Esophagus muscularis mucosa (tissue), 4 donors: ENCODE measurements around the gene TMEM217. TPM values are rescaled to one million over a fixed set of nuclear protein-coding genes. Genes with fewer than 3 reads are reported as not detected.

Experiments used
- DNase-seq: peaks from one replicate; pipeline ENCODE4 v3.0.0-alpha.2; 2017; ENCODE audit errors: extremely low spot score
- H3K27ac ChIP-seq, 4 donors: fragments of 200-600 bp; sonication (generic); replicated peaks in 1 of 4; 1 replicate in 3 of 4; 2 replicates in 1 of 4; pipeline ENCODE4 v1.5.1; 2016 to 2019; ENCODE audit warnings: mild to moderate bottlenecking in 1 of 4
- H3K27me3 ChIP-seq, 4 donors: fragments of 200-600 bp; sonication (generic); one replicate each; pipeline versions ENCODE4 v1.5.1 to v1.6.0; 2016 to 2019
- H3K36me3 ChIP-seq, 4 donors: fragments of 200-600 bp; sonication (generic); one replicate each; pipeline ENCODE4 v1.5.1; 2016 to 2019
- H3K4me1 ChIP-seq, 4 donors: fragments of 200-600 bp; sonication (generic); one replicate each; pipeline ENCODE4 v1.5.1; 2016 to 2019
- H3K4me3 ChIP-seq, 4 donors: fragments of 200-600 bp; sonication (generic); 1 replicate in 2 of 4; 2 replicates in 2 of 4; pipeline ENCODE4 v1.5.1; 2016 to 2019; ENCODE audit warnings: mild to moderate bottlenecking in 4 of 4, moderate library complexity in 1 of 4
- H3K9me3 ChIP-seq, 4 donors: fragments of 200-600 bp; sonication (generic); 1 replicate in 3 of 4; 2 replicates in 1 of 4; pipeline ENCODE4 v1.5.1; 2016 to 2019
- CTCF ChIP-seq, 3 experiments: fragments of 200-600 bp in 2 of 3; fragments of 450-650 bp in 1 of 3; sonication (generic) in 2 of 3; IDR thresholded peaks; one replicate each; pipeline ENCODE4 v1.5.1; 2017 to 2019; ENCODE audit warnings: antibody characterized with exemption in 3 of 3, mild to moderate bottlenecking in 2 of 3, moderate library complexity in 1 of 3
- EP300 ChIP-seq: sonication (generic); formaldehyde crosslinking; IDR thresholded peaks from one replicate; pipeline ENCODE4 v1.6.1; 2017; ENCODE audit warnings: antibody characterized with exemption
- POLR2A ChIP-seq: fragments of 450-650 bp; IDR thresholded peaks from one replicate; pipeline ENCODE4 v1.6.1; 2017; ENCODE audit warnings: antibody characterized with exemption, moderate library complexity, mild to moderate bottlenecking, low read depth
- POLR2AphosphoS5 ChIP-seq, 2 donors: sonication (generic); formaldehyde crosslinking; IDR thresholded peaks; one replicate each; pipeline ENCODE4 v1.6.1; 2017; ENCODE audit warnings: antibody characterized with exemption in 2 of 2
- whole genome bisulfite sequencing: methylation state at CpG from one replicate; pipeline ENCODE4 v1.1.5; 2018; 5-methylcytosine and 5-hydroxymethylcytosine counted together
- intact Hi-C: fragments of 100-400 bp; cut with DNase I; formaldehyde crosslinking; loops from one replicate; pipeline ENCODE4 v1.15.1; 2023
- total RNA-seq, 4 donors: library from RNA; depleted of rRNA; stranded (reverse); fragments of >200 nt; gene quantifications; one replicate each; pipeline versions ENCODE4 v1.1.0 to v1.2.1, GENCODE V29; 2016

Gene TMEM217
- total RNA-seq, 4 donors from 2014 or later: 0.26 to 0.99 (median 0.57) TPM; not detected in 1

GRCh38 chr6:37206622-37207021 is 51.3 kb downstream of the TMEM217 start:
- no peaks in the 10 kb centered on the region for H3K9me3 ChIP-seq
- H3K4me3 ChIP-seq: no peak overlapping the region
- no peaks in the 10 kb centered on the region for H3K36me3 ChIP-seq
- TF ChIP-seq EP300: no peak
- no peak for TF ChIP-seq POLR2A
- no peak for TF ChIP-seq POLR2AphosphoS5 (IDR thresholded peaks at IDR 0.05)
- TF ChIP-seq CTCF (IDR thresholded peaks at IDR 0.05): no peak
- no peak for DNase-seq
- H3K27ac ChIP-seq: no peak overlapping the region
- H3K27me3 ChIP-seq: no peaks in the 10 kb centered on the region
- WGBS: 94% methylated on average over 9 of the region's 9 CpGs
- H3K4me1 ChIP-seq: peaks cover 0 to 12% (median 7%) of the 10 kb centered on the region in 4 donors
- intact Hi-C loops: loop anchor here (10.0 kb wide), 1 partner anchor 432 kb away; no protein-coding TSS in a partner anchor

GRCh38 chr6:37205997-37206340 is 52.0 kb downstream of the TMEM217 start:
- Histone ChIP-seq H3K4me3 (no peak overlapping the region), H3K27me3 (no peaks in the 10 kb centered on the region), H3K36me3 (no peaks in the 10 kb centered on the region), H3K27ac (no peak overlapping the region), H3K9me3 (no peaks in the 10 kb centered on the region), H3K4me1 (peaks cover 0 to 12% (median 7%) of the 10 kb centered on the region in 4 donors)
- DNase-seq: no peak
- WGBS: 93% methylated on average over 4 of the region's 4 CpGs
- TF ChIP-seq POLR2AphosphoS5 (IDR thresholded peaks at IDR 0.05): no peak
- TF ChIP-seq CTCF (IDR thresholded peaks at IDR 0.05): no peak
- TF ChIP-seq POLR2A: no peak
- no peak for TF ChIP-seq EP300
- intact Hi-C loops: loop anchor here (10.0 kb wide), 1 partner anchor 431 kb away; no protein-coding TSS in a partner anchor

- Histone ChIP-seq H3K27me3 (no peaks in the 10 kb centered on the region), H3K36me3 (no peaks in the 10 kb centered on the region), H3K4me1 (peaks cover 0 to 8% (median 5%) of the 10 kb centered on the region in 4 donors), H3K27ac (no peak overlapping the region), H3K4me3 (no peak overlapping the region), H3K9me3 (no peaks in the 10 kb centered on the region)
- TF ChIP-seq POLR2AphosphoS5 (IDR thresholded peaks at IDR 0.05): no peak
- no peak for TF ChIP-seq POLR2A
- no peak for TF ChIP-seq CTCF (IDR thresholded peaks at IDR 0.05)
- no peak for TF ChIP-seq EP300
- DNase-seq: no peak
- WGBS: 71% methylated on average over 13 of the region's 13 CpGs
- intact Hi-C loops: loop anchor here (10.0 kb wide), 1 partner anchor 431 kb away; no protein-coding TSS in a partner anchor
Observed at GRCh38 chr6:37205175-37205996, 52.6 kb downstream of the TMEM217 start.

GRCh38 chr6:37204014-37204751 is 53.8 kb downstream of the TMEM217 start:
- no peaks in the 10 kb centered on the region for H3K27me3 ChIP-seq
- whole genome bisulfite sequencing: 70% methylated on average over 7 of the region's 7 CpGs
- H3K27ac ChIP-seq: no peak overlapping the region
- H3K4me1 ChIP-seq: peaks cover 0 to 3% (median 0%) of the 10 kb centered on the region in 4 donors
- intact Hi-C loops: loop anchor here (10.0 kb wide), 1 partner anchor 429 kb away; no protein-coding TSS in a partner anchor
- no peaks in the 10 kb centered on the region for H3K9me3 ChIP-seq
- no peak for DNase-seq
- H3K4me3 ChIP-seq: no peak overlapping the region
- no peaks in the 10 kb centered on the region for H3K36me3 ChIP-seq
- TF ChIP-seq POLR2AphosphoS5 (IDR thresholded peaks at IDR 0.05) (no peak), CTCF (IDR thresholded peaks at IDR 0.05) (no peak), POLR2A (no peak), EP300 (no peak)
